AG10803 (cell line): ENCODE results near the gene SLC25A22.

Experiments
- DNase-seq: peaks from one replicate; pipeline ENCODE4 v3.0.0; 2010; ENCODE audit warnings: low read depth
- H3K4me3 ChIP-seq: 2 replicates; pipeline ENCODE4 v1.5.1; 2011; ENCODE audit warnings: mild to moderate bottlenecking, low read length, control low read depth
- TF ChIP-seq, protein P1 (sequence below): conservative IDR thresholded peaks from 2 replicates; pipeline ENCODE4 v1.5.1; 2011; ENCODE audit warnings: mild to moderate bottlenecking, low read length, control low read depth, inconsistent platforms

Gene SLC25A22

DNA sequence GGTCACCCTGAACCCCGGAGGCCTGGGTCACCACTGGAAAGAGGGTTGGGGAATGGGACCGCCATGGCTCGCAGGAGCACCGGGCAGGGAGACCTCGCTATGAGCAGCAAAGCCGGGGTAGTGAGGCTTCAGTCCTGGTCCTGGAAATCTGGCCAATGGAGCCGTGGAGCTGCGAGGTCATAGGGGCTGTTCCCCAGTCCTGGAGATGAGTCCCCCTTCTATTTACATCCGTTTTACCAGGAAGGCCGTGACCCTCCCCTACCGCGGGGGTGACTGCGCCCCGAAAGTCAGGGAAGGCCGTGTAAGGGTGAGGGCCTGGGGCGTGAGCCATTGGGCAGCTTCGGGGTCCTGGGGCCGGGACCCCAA, 6.5 kb upstream of the SLC25A22 start:
- H3K4me3 ChIP-seq, result peak overlapping the region; percentile 65
- DNase-seq, result no peak
- TF ChIP-seq, protein P1, sequence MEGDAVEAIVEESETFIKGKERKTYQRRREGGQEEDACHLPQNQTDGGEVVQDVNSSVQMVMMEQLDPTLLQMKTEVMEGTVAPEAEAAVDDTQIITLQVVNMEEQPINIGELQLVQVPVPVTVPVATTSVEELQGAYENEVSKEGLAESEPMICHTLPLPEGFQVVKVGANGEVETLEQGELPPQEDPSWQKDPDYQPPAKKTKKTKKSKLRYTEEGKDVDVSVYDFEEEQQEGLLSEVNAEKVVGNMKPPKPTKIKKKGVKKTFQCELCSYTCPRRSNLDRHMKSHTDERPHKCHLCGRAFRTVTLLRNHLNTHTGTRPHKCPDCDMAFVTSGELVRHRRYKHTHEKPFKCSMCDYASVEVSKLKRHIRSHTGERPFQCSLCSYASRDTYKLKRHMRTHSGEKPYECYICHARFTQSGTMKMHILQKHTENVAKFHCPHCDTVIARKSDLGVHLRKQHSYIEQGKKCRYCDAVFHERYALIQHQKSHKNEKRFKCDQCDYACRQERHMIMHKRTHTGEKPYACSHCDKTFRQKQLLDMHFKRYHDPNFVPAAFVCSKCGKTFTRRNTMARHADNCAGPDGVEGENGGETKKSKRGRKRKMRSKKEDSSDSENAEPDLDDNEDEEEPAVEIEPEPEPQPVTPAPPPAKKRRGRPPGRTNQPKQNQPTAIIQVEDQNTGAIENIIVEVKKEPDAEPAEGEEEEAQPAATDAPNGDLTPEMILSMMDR, result no peak

DNA sequence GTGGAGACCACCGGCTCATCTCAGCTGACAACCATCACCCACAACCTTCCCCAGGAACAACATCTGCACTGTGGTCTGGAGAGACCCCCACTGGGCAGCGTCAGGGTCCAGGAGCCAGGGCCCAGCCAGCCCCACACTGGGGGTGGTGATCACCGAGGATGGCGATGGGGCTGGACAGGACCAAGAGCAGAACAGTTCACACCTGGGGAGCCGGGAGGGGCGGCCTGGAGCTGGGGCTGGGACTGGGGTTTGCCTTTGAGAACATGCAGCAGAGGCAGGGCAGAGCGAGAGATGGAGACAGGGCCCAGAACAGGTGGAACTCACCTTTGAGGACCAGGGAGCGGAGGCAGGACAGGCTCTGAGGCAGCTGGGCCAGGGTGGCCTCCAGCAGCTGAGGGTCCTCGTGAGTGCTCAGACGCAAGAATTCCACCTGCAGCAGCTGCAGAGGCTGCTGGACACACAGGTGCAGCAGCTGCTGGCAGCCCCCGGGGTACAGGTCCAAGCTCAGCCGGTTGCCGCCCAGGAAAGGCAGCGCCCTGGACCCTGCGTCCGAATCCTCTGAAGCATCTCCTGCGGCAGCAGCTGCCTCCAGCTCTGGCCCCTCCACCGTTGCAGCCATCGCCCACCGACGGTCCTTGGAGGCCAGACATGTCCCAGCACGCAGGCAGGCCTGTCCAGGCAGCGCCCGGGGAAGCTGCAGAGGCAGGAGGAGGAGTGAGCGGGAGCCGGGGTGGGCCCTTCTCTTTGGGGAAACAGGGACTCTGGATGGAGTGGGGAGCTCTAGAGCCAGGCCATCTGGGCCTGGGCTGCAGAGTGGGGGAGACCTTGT, 5.9 kb upstream of the SLC25A22 start:
- peak overlapping the region; percentile 65 for H3K4me3 ChIP-seq
- DNase-seq, result no peak
- TF ChIP-seq, protein P1, result no peak

DNA sequence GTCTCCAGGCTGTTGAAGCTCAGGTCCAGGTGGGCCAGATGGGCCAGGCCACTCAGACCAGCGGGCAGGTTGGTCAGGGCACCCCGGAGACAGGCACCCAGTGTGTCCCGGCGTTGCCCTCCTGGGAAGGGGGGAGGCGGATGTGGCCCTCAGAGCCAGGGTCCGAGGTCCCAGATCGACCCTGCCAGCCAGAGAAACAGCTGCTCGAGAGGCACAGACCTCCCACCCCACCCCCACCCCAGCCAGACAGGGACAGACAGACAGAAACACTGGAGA, 5.3 kb upstream of the SLC25A22 start:
- DNase-seq, result no peak
- peak overlapping the region; percentile 65 for H3K4me3 ChIP-seq
- TF ChIP-seq, protein P1, result no peak

DNA sequence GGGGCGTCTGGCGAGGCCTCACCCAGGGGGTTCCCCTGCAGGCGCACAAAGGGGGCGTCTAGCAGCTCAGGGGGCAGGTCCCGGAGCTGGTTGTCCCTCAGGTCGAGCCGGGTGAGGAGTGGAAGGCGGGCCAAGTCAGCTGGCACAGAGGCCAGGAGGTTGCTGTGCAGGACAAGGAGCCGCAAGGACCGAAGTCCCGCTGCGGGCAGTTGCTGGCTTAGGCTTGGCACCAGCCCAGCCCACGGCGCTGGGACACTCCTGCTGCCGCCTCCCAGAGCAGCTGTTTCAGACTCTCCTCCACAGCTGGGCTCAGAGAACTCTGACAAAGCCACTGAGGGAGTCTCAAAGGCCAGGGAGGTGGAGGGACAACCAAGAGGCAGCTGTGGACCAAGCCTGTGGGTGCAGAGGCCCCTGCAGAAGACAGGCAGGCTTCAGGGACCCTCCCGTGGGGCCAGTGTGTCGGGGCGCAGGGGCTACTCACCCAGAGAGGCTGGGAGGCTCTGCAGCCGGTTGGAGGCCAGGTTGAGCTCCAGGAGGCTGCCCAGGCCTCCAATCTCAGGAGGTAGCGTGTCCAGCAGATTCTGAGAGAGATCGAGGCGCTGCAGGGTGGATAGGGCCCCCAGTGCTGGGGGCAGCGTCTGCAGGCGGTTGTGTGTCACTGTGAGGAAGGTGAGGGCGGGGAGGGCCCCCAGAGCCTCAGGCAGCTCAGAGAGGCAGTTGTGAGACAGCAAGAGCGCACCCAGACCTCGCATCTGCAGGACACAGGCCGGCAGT, 4.8 kb upstream of the SLC25A22 start:
- peak overlapping the region; percentile 65; the same call in 1 of the 2 replicates for H3K4me3 ChIP-seq
- DNase-seq, result no peak
- TF ChIP-seq, protein P1, result no peak

DNA sequence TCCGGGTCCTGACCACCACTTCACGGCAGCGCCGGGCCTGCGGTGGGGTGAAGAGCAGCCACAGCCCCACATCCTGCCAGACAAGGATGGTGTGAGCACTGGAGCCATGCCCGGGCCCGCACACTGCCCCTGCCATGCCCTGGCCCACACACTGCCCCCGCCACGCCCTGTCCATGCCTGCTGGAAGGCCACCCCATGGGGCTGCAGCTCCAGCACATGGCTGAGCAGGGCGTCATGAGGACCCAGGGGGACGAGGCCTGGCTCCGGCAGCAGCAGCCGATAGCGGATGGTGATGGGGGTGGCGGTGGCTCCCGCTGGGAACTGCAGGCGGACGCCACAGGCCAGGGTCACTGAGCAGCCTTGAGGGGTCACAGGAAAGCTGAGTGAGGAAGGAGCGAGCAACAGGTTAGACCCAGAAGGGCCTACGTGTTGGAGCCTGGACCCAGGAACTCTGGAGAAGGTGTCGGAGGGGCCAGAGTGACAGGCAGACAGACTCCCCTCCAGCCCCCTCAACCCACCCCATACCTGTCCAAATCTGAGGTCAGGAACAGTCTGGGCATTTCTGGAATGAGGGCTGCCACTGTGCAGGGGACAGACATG, 4.0 kb upstream of the SLC25A22 start:
- DNase-seq, result no peak
- no peak overlapping the region for H3K4me3 ChIP-seq
- TF ChIP-seq, protein P1, result no peak

DNA sequence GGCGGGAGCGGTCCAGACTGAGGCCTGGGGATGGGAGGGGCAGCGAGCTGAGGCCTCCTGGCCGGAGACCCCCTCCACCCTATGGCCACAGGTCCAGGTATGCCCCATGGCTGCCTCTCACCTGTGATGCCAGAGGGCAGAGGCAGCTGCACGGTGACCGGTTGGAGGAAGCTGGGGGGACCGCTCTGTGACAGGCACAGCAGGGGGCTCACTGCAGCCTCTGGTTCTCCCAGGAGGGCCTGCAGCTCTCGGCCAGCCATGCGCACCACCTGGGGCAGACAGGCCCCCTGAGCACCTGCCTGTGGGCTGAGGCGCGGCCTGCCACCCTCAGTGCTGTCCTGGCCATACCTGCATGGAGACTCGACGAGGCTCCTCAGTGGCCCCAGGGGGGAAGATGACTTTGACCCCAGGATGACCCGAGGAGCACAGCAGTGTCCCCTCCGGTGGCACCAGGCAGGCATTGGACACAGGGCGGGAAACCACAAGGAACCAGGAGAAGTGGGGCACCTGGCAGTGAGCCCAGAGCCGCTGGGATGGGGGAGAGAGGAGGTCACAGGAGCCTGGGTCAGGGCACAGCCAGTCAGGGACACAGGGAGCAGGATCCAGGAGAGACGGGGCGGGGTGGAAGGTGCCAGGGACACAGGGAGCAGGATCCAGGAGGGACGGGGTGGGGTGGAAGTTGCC, 3.2 kb upstream of the SLC25A22 start:
- TF ChIP-seq, protein P1, result no peak
- no peak for DNase-seq
- H3K4me3 ChIP-seq, result no peak overlapping the region
